Measurements from ENCODE around the gene TAF13.

TAF13 gene

GRCh38 chr1:109089242-109090015, 13.6 kb upstream of the TAF13 start (continued):
- no peak for TF ChIP-seq ZBTB10 (tag by site-specific recombination; IDR thresholded peaks at IDR 0.05)
- TF ChIP-seq ZNF654 (tag by site-specific recombination; IDR thresholded peaks at IDR 0.05; ENCODE audit: low read depth): peak; percentile 59
- TF ChIP-seq SALL2 (tag by site-specific recombination; IDR thresholded peaks at IDR 0.05; ENCODE audit: borderline replicate concordance): no peak
- TF ChIP-seq ZNF398 (tag by site-specific recombination; IDR thresholded peaks at IDR 0.05): no peak
- no peak for TF ChIP-seq ZNF658 (tag by site-specific recombination; IDR thresholded peaks at IDR 0.05)
- TF ChIP-seq ZNF19 (tag by site-specific recombination; IDR thresholded peaks at IDR 0.05; ENCODE audit: low read depth): 0 out of 2 replicates have a peak, but pooled peaks have one; percentile 4
- TF ChIP-seq ZNF311 (tag by site-specific recombination; IDR thresholded peaks at IDR 0.05; ENCODE audit: borderline replicate concordance): no peak
- no peak for TF ChIP-seq ZNF302 (tag by site-specific recombination; IDR thresholded peaks at IDR 0.05; ENCODE audit: low read depth)
- no peak for TF ChIP-seq ZNF610 (tag by site-specific recombination; IDR thresholded peaks at IDR 0.05; ENCODE audit: borderline replicate concordance)
- TF ChIP-seq ATF2 (tag by site-specific recombination; IDR thresholded peaks at IDR 0.05; ENCODE audit: low read depth): no peak
- no peak for TF ChIP-seq ZSCAN5A (tag by site-specific recombination; IDR thresholded peaks at IDR 0.05)
- no peak; the same call in 1 of the 2 replicates for TF ChIP-seq REPIN1 (tag by site-specific recombination; IDR thresholded peaks at IDR 0.05; ENCODE audit: low read depth)
- TF ChIP-seq ZNF18 (tag by site-specific recombination; IDR thresholded peaks at IDR 0.05): no peak
- TF ChIP-seq MEIS1 (CRISPR knock-in tag; IDR thresholded peaks at IDR 0.05; ENCODE audit: borderline replicate concordance): no peak
- TF ChIP-seq ZNF777 (tag by site-specific recombination; IDR thresholded peaks at IDR 0.05; ENCODE audit: borderline replicate concordance): no peak
- TF ChIP-seq ZNF423 (tag by site-specific recombination; IDR thresholded peaks at IDR 0.05): no peak
- peak; percentile 75 for TF ChIP-seq ZBTB11 (tag by site-specific recombination; conservative IDR thresholded peaks at IDR 0.05; ENCODE audit: low read depth)
- no peak for TF ChIP-seq ZBTB49 (tag by site-specific recombination; IDR thresholded peaks at IDR 0.05; ENCODE audit: low read depth)
- no peak for TF ChIP-seq GFI1B (tag by site-specific recombination; IDR thresholded peaks at IDR 0.05)
- TF ChIP-seq ZNF501 (tag by site-specific recombination; IDR thresholded peaks at IDR 0.05): 0 out of 2 replicates have a peak, but pooled peaks have one; percentile 35
- peak; percentile 74 for TF ChIP-seq ZNF561 (tag by site-specific recombination; IDR thresholded peaks at IDR 0.05; ENCODE audit: borderline replicate concordance)
